Keratinocyte (primary cell): ENCODE measurements around the gene LCMT1. TPM values are rescaled to one million over a fixed set of nuclear protein-coding genes. Genes with fewer than 3 reads are reported as not detected.

Source experiments
- DNase-seq: peaks from one replicate; pipeline ENCODE4 v3.0.0-alpha.2; 2011; ENCODE audit warnings: low read depth, missing footprints, low spot score
- FAIRE-seq: peaks from 2 replicates; lab custom pipeline; 2011; peaks lifted over from hg19 to GRCh38; lab: Jason Lieb, UNC
- H2AFZ ChIP-seq: 2 replicates; pipeline ENCODE4 v1.6.0; 2012; ENCODE audit warnings: low read length, control low read depth, inconsistent platforms; ENCODE audit not compliant: control insufficient read depth
- H3K27ac ChIP-seq: 2 replicates; pipeline ENCODE4 v1.5.1; 2011; ENCODE audit warnings: low read length; ENCODE audit not compliant: control insufficient read depth, insufficient read depth
- H3K27me3 ChIP-seq: 3 replicates; pipeline ENCODE4 v1.6.0; 2011; ENCODE audit warnings: low read length; ENCODE audit not compliant: control insufficient read depth, insufficient read depth; ENCODE audit errors: extremely low read depth
- H3K36me3 ChIP-seq, 2 experiments: 2 replicates in 1 of 2; 3 replicates in 1 of 2; pipeline ENCODE4 v1.5.1; 2011; ENCODE audit warnings: low read length in 2 of 2, mild to moderate bottlenecking in 1 of 2; ENCODE audit not compliant: control insufficient read depth in 2 of 2, insufficient read depth in 2 of 2; ENCODE audit errors: extremely low read depth in 1 of 2
- H3K4me1 ChIP-seq: 3 replicates; pipeline ENCODE4 v1.5.1; 2011; ENCODE audit warnings: low read length; ENCODE audit not compliant: control insufficient read depth, insufficient read depth; ENCODE audit errors: extremely low read depth
- H3K4me2 ChIP-seq: 3 replicates; pipeline ENCODE4 v1.6.0; 2011; ENCODE audit warnings: low read depth, low read length; ENCODE audit not compliant: control insufficient read depth, insufficient read depth; ENCODE audit errors: extremely low read depth
- H3K4me3 ChIP-seq, 3 experiments: fragments of 200-600 bp in 1 of 3; sonication (generic) in 1 of 3; 2 replicates in 2 of 3; 3 replicates in 1 of 3; pipeline ENCODE4 v1.5.1; 2011 to 2016; ENCODE audit warnings: low read length in 3 of 3, mild to moderate bottlenecking in 3 of 3, control low read depth in 2 of 3, inconsistent platforms in 1 of 3, low read depth in 1 of 3, mixed read lengths in 1 of 3, mixed run types in 1 of 3, moderate library complexity in 1 of 3; ENCODE audit not compliant: control insufficient read depth in 2 of 3, insufficient read depth in 2 of 3; ENCODE audit errors: extremely low read depth in 1 of 3
- H3K79me2 ChIP-seq: 2 replicates; pipeline ENCODE4 v1.6.0; 2012; ENCODE audit warnings: low read length; ENCODE audit not compliant: control insufficient read depth, insufficient read depth
- H3K9ac ChIP-seq: 3 replicates; pipeline ENCODE4 v1.6.0; 2011; ENCODE audit warnings: low read length; ENCODE audit not compliant: control insufficient read depth, insufficient read depth; ENCODE audit errors: extremely low read depth
- H3K9me1 ChIP-seq: 3 replicates; pipeline ENCODE4 v1.6.0; 2011; ENCODE audit warnings: low read length; ENCODE audit not compliant: control insufficient read depth, insufficient read depth; ENCODE audit errors: extremely low read depth
- H3K9me3 ChIP-seq: 2 replicates; pipeline ENCODE4 v1.5.1; 2012; ENCODE audit warnings: low read depth, low read length; ENCODE audit not compliant: control insufficient read depth
- H4K20me1 ChIP-seq: 3 replicates; pipeline ENCODE4 v1.6.0; 2011; ENCODE audit warnings: low read length; ENCODE audit not compliant: control insufficient read depth, insufficient read depth; ENCODE audit errors: extremely low read depth
- EZH2 ChIP-seq: IDR thresholded peaks from one replicate; pipeline ENCODE4 v1.6.1; 2012; ENCODE audit warnings: inconsistent platforms, mild to moderate bottlenecking, low read length, moderate library complexity
- dilution Hi-C: fragments of 300-500 bp; cut with MboI; formaldehyde crosslinking; loops from one replicate; pipeline ENCODE4 v1.7.0; 2020; ENCODE audit warnings: low sequenced_read_pairs; ENCODE audit not compliant: extremely low pct_ligation_motif_present
- polyA plus RNA-seq, 5 experiments: library from polyadenylated mRNA; depleted of rRNA in 3 of 5; stranded (reverse) in 3 of 5; stranded (forward) in 1 of 5; unstranded in 1 of 5; fragments of >200 nt; gene quantifications; 1 replicate in 1 of 5; 2 replicates in 3 of 5; 3 replicates in 1 of 5; pipeline versions ENCODE4 v1.2.1 to v1.2.3, GENCODE V29; 2011 to 2012; ENCODE audit warnings: missing spikeins in 2 of 5, low read depth in 1 of 5, low replicate concordance in 1 of 5
- TF ChIP-seq, protein P1 (sequence below), 3 experiments: IDR thresholded peaks in 1 of 3; conservative IDR thresholded peaks in 1 of 3; optimal IDR thresholded peaks in 1 of 3; 2 replicates in 2 of 3; 3 replicates in 1 of 3; pipeline versions ENCODE3 to v1.5.1; 2011; ENCODE audit warnings: low read length in 3 of 3, mild to moderate bottlenecking in 3 of 3, moderate library complexity in 2 of 3, control low read depth in 1 of 3, inconsistent platforms in 1 of 3; ENCODE audit not compliant: insufficient read depth in 2 of 3; ENCODE audit errors: extremely low read depth in 1 of 3

The LCMT1 gene
- polyA plus RNA-seq, 1 donor (not counting 4 experiments of a cell fraction or from before 2014, with no cell fraction given): 30.3 TPM

DNA sequence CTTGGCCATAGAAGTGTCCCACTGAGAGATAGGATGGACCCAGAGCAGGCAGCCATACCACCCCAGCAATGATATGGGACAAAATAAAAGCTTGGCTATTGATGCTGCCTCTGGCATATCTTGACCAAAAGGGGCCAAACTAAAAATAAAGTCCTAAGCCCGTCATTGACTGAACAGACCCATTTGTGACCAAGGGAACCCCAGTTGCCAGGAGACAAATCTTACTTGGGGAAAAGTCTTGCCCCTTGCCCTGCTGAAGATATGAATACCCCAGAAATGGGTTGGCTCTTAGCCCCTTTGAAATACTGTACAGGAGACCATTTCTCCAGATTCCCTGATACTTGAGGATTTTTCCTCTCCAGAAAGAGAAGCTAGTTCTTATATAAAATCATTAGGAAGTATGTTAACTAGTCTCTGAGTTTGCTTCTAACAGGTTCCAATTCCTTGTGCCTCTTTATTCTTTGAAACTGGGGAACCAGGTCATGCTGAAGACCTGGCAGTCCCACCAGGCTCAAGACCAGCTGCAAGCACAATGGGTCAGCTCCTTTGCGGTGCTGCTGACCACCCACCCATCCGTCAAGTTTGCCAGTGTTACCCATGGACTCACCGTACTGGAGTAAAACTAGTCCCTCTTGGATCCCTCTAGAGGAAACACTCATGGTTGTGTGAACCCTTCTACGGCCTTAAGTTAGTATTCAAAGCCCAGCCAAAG, 31.0 kb upstream of the LCMT1 start:
- H3K9me3 ChIP-seq: no peaks in the 10 kb centered on the region
- DNase-seq (no peak), FAIRE-seq (no peak)
- TF ChIP-seq, protein P1, sequence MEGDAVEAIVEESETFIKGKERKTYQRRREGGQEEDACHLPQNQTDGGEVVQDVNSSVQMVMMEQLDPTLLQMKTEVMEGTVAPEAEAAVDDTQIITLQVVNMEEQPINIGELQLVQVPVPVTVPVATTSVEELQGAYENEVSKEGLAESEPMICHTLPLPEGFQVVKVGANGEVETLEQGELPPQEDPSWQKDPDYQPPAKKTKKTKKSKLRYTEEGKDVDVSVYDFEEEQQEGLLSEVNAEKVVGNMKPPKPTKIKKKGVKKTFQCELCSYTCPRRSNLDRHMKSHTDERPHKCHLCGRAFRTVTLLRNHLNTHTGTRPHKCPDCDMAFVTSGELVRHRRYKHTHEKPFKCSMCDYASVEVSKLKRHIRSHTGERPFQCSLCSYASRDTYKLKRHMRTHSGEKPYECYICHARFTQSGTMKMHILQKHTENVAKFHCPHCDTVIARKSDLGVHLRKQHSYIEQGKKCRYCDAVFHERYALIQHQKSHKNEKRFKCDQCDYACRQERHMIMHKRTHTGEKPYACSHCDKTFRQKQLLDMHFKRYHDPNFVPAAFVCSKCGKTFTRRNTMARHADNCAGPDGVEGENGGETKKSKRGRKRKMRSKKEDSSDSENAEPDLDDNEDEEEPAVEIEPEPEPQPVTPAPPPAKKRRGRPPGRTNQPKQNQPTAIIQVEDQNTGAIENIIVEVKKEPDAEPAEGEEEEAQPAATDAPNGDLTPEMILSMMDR (optimal IDR thresholded peaks at IDR 0.05 in 1 of 3, IDR thresholded peaks at IDR 0.05 in 1 of 3, conservative IDR thresholded peaks at IDR 0.05 in 1 of 3; ENCODE audit: extremely low read depth in 1 of 3, insufficient read depth in 2 of 3, low read length in 3 of 3): no peak
- no peak for TF ChIP-seq EZH2
- no peak overlapping the region for H3K9ac ChIP-seq
- H3K27me3 ChIP-seq: no peaks in the 10 kb centered on the region
- H3K79me2 ChIP-seq: no peaks in the 10 kb centered on the region
- H3K4me3 ChIP-seq: no peak overlapping the region
- no peaks in the 10 kb centered on the region for H3K36me3 ChIP-seq
- no peaks in the 10 kb centered on the region for H4K20me1 ChIP-seq
- H3K9me1 ChIP-seq: no peaks in the 10 kb centered on the region
- no peak overlapping the region for H2AFZ ChIP-seq
- H3K4me1 ChIP-seq: no peaks in the 10 kb centered on the region
- no peak overlapping the region for H3K4me2 ChIP-seq
- dilution Hi-C loops: no loop called here
- no peak overlapping the region for H3K27ac ChIP-seq

DNA sequence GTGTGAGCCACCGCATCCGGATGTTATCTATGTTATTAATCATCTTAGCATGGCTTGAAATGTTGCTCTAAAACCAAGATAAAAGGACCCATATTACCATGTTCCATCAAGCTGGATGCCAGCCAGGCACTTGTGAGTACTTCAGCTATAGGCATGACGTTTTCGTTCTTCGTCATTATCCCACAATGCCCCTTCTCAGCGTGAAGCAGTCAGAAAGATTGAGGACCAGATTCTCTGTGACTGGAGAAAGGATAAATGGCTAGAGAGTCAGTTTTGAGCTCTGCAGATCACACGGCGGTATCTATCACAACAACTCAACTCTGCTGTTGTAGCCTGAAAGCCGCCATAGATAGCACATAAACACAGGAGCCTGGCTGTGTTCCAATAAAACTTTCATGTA, 29.8 kb upstream of the LCMT1 start:
- DNase-seq (no peak), FAIRE-seq (no peak)
- Histone ChIP-seq H3K4me2 (no peak overlapping the region), H3K9ac (no peak overlapping the region), H3K9me1 (no peaks in the 10 kb centered on the region), H3K79me2 (no peaks in the 10 kb centered on the region), H3K27me3 (no peaks in the 10 kb centered on the region), H3K36me3 (no peaks in the 10 kb centered on the region), H3K9me3 (no peaks in the 10 kb centered on the region), H3K4me3 (no peak overlapping the region), H2AFZ (no peak overlapping the region), H3K4me1 (no peaks in the 10 kb centered on the region), H4K20me1 (no peaks in the 10 kb centered on the region), H3K27ac (no peak overlapping the region)
- dilution Hi-C loops: no loop called here
- TF ChIP-seq, protein P1 (optimal IDR thresholded peaks at IDR 0.05 in 1 of 3, IDR thresholded peaks at IDR 0.05 in 1 of 3, conservative IDR thresholded peaks at IDR 0.05 in 1 of 3; ENCODE audit: extremely low read depth in 1 of 3, insufficient read depth in 2 of 3, low read length in 3 of 3): no peak
- TF ChIP-seq EZH2: no peak
